Activated CD4-positive, alpha-beta memory T cell treated with anti-CD3 and anti-CD28 coated beads, Interleukin-2, amount 10 ng/mL, durations not matched to agents 7 days and 5 days (primary cell): ENCODE data around the gene KLHL4. TPM values are rescaled to one million over a fixed set of nuclear protein-coding genes. Genes with fewer than 3 reads are reported as not detected.
"Not testable (repeated sequence)": the region's sequence is repeated elsewhere in the genome, so short reads cannot be mapped to it uniquely, and the experiment has no call there.

Source experiments
- CTCF ChIA-PET: fragments of 350-600 bp; sonication (Branson Sonifier 250); formaldehyde crosslinking; loops from one replicate; lab custom pipeline; 2021; ENCODE audit warnings: antibody characterized with exemption, inconsistent platforms; lab: Charles Lee
- POLR2A ChIA-PET: fragments of 350-600 bp; sonication (Branson Sonifier 250); formaldehyde crosslinking; loops from one replicate; lab custom pipeline; 2021; ENCODE audit warnings: antibody characterized with exemption; lab: Charles Lee
- DNase-seq: peaks from one replicate; pipeline ENCODE4 v3.0.0-alpha.2; 2020
- H3K27ac Mint-ChIP-seq: one replicate; pipeline ENCODE4 v1.8.0; 2021; ENCODE audit warnings: mild to moderate bottlenecking, mixed read lengths
- H3K27me3 Mint-ChIP-seq: one replicate; pipeline ENCODE4 v1.8.0; 2021; ENCODE audit warnings: mixed read lengths
- H3K36me3 Mint-ChIP-seq: one replicate; pipeline ENCODE4 v1.8.0; 2021; ENCODE audit warnings: low read depth, mixed read lengths
- H3K4me1 Mint-ChIP-seq: one replicate; pipeline ENCODE4 v1.8.0; 2021; ENCODE audit warnings: mixed read lengths
- H3K4me3 Mint-ChIP-seq: one replicate; pipeline ENCODE4 v1.8.0; 2021; ENCODE audit warnings: mild to moderate bottlenecking, mixed read lengths
- H3K9me3 Mint-ChIP-seq: one replicate; pipeline ENCODE4 v1.8.0; 2021; ENCODE audit warnings: mixed read lengths
- total RNA-seq, 2 experiments: library from RNA; stranded (reverse); gene quantifications; one replicate each; pipeline ENCODE4 v1.2.3, GENCODE V29; 2021

The KLHL4 gene
- total RNA-seq, 2 experiments from 2014 or later: 0.05 to 0.08 TPM

DNA sequence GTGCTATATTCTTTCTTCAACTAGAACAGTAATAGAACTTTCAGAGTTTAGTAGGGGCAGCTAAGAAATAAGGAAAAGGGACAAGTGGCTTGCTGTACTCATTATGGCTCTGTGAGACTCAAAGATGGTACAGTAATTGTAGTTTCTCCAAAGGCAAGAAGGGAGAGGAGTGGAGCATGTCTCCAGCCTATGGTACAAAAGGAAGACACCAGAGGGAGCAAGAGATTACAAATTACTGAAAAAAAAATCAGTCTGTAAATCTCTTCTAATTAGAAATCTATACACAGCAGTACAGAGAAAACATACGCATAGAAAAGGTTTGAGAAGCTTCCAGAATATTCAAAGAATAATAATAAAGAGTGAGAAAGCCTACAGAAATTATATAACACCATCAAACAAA lies 61.4 kb downstream of the KLHL4 start:
- Mint-ChIP-seq H3K9me3 (no peaks in the 10 kb centered on the region), H3K27me3 (no peaks in the 10 kb centered on the region), H3K4me3 (no peak overlapping the region), H3K36me3 (no peaks in the 10 kb centered on the region), H3K27ac (no peak overlapping the region), H3K4me1 (no peaks in the 10 kb centered on the region)
- no peak for DNase-seq
- POLR2A ChIA-PET: no interaction called here
- CTCF ChIA-PET: no interaction called here

DNA sequence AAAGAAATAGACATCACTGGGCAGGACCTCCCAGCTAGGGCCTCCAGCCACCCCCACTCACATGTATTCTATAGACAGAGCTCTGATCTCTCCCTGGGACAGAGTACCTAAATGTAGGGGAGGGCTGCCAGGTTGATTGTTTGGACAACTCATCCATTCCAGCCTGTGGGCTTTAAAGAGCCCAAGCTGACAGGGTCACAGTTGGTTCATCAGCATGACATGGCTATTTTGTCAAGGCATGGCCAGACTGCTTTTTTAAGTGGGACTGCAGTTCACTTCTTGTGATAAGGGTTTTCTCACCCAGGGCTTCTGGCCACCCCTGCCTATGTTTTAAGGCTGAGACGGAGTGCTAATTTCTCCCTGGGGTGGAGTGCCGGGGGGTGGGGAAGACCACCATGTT lies 63.3 kb downstream of the KLHL4 start:
- Mint-ChIP-seq H3K4me1 (no peaks in the 10 kb centered on the region), H3K27ac (no peak overlapping the region), H3K9me3 (no peaks in the 10 kb centered on the region), H3K36me3 (no peaks in the 10 kb centered on the region), H3K27me3 (no peaks in the 10 kb centered on the region), H3K4me3 (no peak overlapping the region)
- ChIA-PET CTCF (no interaction called here), POLR2A (no interaction called here)
- DNase-seq: no peak

DNA sequence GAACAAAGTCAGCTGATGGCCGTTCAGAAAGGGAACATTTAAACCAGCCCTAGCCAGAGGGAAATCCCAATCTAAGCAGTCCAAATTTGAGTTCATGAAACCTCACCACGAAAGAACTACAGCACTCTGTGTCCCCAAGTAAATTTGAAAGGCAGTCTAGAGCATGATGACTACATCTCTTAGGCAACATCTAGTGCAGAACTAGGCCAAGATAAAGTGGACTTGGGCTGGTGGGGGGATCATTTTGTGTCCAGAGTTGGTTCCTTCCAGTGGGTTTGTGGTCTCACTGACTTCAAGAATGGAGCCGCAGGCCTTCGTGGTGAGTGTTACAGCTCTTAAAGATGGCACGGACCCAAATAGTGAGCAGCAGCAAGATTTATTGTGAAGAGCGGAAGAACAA lies 64.9 kb downstream of the KLHL4 start:
- no peaks in the 10 kb centered on the region for H3K9me3 Mint-ChIP-seq
- H3K4me3 Mint-ChIP-seq: no peak overlapping the region
- CTCF ChIA-PET: no interaction called here
- no peaks in the 10 kb centered on the region for H3K36me3 Mint-ChIP-seq
- H3K27ac Mint-ChIP-seq: no peak overlapping the region
- DNase-seq: no peak
- H3K4me1 Mint-ChIP-seq: no peaks in the 10 kb centered on the region
- POLR2A ChIA-PET: no interaction called here
- no peaks in the 10 kb centered on the region for H3K27me3 Mint-ChIP-seq

DNA sequence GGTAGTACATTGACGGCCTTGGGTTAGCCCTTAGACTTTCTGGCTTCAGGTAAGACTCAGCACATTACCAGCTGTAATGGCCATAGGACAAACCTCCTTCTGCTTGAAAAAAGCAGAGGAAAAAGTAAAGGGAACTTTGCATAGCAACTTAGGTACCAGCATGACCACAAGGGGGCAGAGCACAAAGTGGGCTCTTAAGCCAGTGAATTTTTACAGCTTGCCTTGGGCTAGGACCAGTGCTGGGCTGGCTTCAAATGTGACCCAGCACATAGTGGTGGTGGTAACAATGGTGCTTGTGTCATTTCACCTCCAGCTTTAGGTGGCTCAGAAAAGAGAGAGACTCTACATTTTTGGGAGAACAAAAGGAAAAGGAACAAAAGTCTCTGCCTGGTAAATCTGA lies 66.1 kb downstream of the KLHL4 start:
- no peak overlapping the region for H3K27ac Mint-ChIP-seq
- H3K4me3 Mint-ChIP-seq: no peak overlapping the region
- no peak for DNase-seq
- POLR2A ChIA-PET: no interaction called here
- H3K4me1 Mint-ChIP-seq: no peaks in the 10 kb centered on the region
- H3K36me3 Mint-ChIP-seq: no peaks in the 10 kb centered on the region
- no peaks in the 10 kb centered on the region for H3K27me3 Mint-ChIP-seq
- no peaks in the 10 kb centered on the region for H3K9me3 Mint-ChIP-seq
- CTCF ChIA-PET: no interaction called here

DNA sequence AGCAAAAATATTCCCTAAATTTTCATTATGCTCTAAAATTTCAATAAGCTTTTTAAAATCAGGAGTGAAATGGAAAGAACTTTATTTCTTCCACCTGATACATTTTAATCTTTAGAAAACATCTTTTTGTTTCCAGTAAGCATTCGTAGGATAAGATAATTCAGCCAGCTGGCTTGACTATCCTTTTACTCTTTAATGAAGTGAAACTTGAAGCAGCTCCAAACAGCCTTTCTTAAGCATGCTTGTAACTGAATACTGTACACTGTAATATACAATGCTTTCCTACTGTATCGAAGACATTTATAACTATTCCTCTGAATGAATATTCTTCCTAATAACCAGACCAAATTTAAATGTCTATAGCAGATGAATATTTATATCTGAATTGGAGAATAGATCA lies 98.8 kb downstream of the KLHL4 start:
- H3K9me3 Mint-ChIP-seq: no peaks in the 10 kb centered on the region
- H3K4me3 Mint-ChIP-seq: no peak overlapping the region
- H3K27ac Mint-ChIP-seq: no peak overlapping the region
- ChIA-PET POLR2A (no interaction called here), CTCF (no interaction called here)
- no peaks in the 10 kb centered on the region for H3K4me1 Mint-ChIP-seq
- DNase-seq: no peak
- no peaks in the 10 kb centered on the region for H3K27me3 Mint-ChIP-seq
- no peaks in the 10 kb centered on the region for H3K36me3 Mint-ChIP-seq

DNA sequence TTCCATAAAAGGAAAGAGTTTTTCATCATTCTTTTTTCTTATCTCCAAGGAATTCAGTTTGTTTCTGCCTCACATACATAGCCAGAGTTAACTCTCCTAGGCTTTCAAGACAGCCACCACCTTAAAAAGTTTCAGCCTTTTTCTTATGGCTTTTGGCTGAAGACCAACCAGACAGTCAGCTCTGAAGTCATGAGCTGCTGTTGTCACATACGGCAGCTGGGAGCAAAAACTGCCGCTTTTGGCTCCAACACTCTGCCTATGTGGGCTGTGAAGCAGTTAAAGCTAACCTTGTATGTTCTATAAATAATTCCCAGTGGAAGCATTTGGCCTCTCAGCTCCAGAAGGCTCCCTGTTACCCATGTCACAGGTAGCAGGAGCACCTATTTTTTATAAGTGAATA lies 104.1 kb downstream of the KLHL4 start:
- no peak overlapping the region for H3K27ac Mint-ChIP-seq
- no peaks in the 10 kb centered on the region for H3K27me3 Mint-ChIP-seq
- no peaks in the 10 kb centered on the region for H3K36me3 Mint-ChIP-seq
- ChIA-PET POLR2A (no interaction called here), CTCF (no interaction called here)
- no peaks in the 10 kb centered on the region for H3K9me3 Mint-ChIP-seq
- no peak overlapping the region for H3K4me3 Mint-ChIP-seq
- no peak for DNase-seq
- no peaks in the 10 kb centered on the region for H3K4me1 Mint-ChIP-seq

DNA sequence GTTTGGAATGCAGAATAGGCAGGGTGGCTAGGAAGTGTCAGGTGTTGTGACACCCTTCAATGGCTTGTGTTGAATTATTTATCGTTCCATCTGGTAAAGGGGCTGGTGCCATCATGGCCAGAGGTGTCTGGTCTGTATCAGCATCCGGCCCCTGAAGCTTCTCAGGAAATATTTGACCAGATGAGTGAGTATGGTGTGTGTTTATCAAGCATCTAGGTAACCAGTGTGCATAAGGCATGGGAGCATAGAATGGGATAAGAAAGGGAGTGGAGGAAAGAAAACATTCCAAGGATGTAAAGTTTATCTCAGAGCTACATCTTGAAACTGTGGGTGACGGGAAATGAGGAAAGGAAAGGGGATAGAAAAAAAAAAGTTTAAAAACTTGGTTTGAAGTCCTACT lies 109.4 kb downstream of the KLHL4 start:
- ChIA-PET CTCF (no interaction called here), POLR2A (no interaction called here)
- H3K27me3 Mint-ChIP-seq: no peaks in the 10 kb centered on the region
- no peak overlapping the region for H3K27ac Mint-ChIP-seq
- H3K4me3 Mint-ChIP-seq: no peak overlapping the region
- H3K4me1 Mint-ChIP-seq: no peaks in the 10 kb centered on the region
- DNase-seq: no peak
- H3K36me3 Mint-ChIP-seq: no peaks in the 10 kb centered on the region
- H3K9me3 Mint-ChIP-seq: no peaks in the 10 kb centered on the region

DNA sequence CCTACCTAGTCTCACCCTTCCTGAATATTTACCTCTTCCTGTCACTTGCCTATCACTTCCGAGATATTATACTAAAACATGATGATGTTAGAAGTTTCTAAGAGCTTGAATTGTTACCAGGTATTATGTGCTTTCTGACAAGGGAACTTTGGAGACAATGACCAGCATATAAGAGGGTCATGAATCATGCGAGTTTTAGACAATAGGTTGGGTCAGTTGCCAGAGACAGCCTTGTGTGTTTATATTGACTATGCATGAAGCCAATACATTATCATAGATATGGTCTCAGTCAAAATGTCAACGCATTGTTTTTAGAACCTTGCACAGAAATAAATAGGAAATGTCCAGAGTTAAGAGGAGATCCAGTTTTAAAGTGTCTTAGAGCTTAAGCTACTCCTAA lies 116.8 kb downstream of the KLHL4 start:
- Mint-ChIP-seq H3K27ac (no peak overlapping the region), H3K9me3 (no peaks in the 10 kb centered on the region), H3K4me1 (no peaks in the 10 kb centered on the region), H3K27me3 (no peaks in the 10 kb centered on the region), H3K4me3 (no peak overlapping the region), H3K36me3 (no peaks in the 10 kb centered on the region)
- DNase-seq: no peak
- POLR2A ChIA-PET: no interaction called here
- CTCF ChIA-PET: no interaction called here

DNA sequence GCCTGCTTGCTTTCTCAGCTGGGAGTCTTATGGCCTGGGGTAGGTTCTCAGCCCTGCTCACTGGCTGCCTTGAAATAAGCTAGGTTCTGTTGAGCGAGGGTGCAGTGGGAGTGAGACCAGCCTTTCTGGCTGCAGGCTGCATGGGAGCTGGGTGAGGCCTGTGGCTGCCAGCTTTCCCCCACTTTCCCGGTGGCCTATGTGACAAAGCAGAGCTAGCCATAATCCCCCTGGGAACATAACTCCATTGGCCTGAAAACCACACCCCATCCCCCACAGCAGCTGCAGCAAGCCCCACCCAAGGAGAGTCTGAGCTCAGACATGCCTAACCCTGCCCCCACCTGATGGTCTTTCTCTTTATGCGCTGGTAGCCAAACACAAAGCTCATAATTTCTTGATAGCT lies 118.9 kb downstream of the KLHL4 start:
- DNase-seq: no peak
- Mint-ChIP-seq H3K4me3 (no peak overlapping the region), H3K36me3 (no peaks in the 10 kb centered on the region), H3K27me3 (no peaks in the 10 kb centered on the region), H3K27ac (no peak overlapping the region), H3K9me3 (peaks cover 2% of the 10 kb centered on the region), H3K4me1 (no peaks in the 10 kb centered on the region)
- ChIA-PET POLR2A (no interaction called here), CTCF (no interaction called here)

DNA sequence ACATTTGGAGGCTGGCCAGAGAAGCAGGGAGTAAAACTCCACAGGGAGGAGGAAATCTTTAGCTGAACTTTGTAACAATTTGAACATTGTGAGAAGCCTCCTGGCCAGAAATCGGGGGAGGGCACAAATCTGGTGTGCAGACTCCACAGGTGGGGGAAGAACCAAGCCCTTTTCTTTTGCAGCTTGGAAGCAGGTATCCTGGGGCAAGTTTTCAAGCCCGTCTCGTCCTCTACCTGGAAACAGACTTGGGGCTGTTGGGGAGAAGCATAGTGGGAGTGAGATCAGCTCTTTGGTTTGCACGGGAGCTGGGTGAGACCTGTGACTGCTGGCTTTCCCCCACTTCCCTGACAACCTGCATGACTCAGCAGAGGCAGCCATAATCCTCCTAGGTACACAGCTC lies 123.8 kb downstream of the KLHL4 start:
- H3K4me1 Mint-ChIP-seq, H3K27ac Mint-ChIP-seq, POLR2A ChIA-PET, DNase-seq, H3K27me3 Mint-ChIP-seq, H3K4me3 Mint-ChIP-seq, CTCF ChIA-PET, H3K9me3 Mint-ChIP-seq, H3K36me3 Mint-ChIP-seq: not testable (repeated sequence)

DNA sequence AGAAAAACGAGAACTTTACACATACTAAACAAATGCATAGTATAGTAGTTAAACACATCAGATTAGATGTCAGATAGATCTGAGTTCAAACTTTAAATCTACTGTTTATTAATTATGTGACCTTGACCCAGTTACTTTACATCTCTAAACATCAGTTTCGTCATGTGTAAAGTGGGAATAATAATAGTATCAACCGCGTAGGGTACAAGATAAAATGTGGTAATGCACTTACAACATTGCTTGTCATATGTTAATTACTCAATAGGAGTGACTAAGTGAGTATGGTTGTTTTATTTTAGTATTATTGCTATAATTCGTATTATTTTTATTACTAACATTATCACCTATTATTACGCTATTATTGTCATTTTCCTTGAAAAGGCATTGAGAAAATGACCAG lies 144.2 kb downstream of the KLHL4 start:
- H3K9me3 Mint-ChIP-seq: no peaks in the 10 kb centered on the region
- POLR2A ChIA-PET: no interaction called here
- no peak for DNase-seq
- no peaks in the 10 kb centered on the region for H3K36me3 Mint-ChIP-seq
- no peak overlapping the region for H3K27ac Mint-ChIP-seq
- H3K4me1 Mint-ChIP-seq: no peaks in the 10 kb centered on the region
- CTCF ChIA-PET: no interaction called here
- H3K27me3 Mint-ChIP-seq: no peaks in the 10 kb centered on the region
- no peak overlapping the region for H3K4me3 Mint-ChIP-seq

DNA sequence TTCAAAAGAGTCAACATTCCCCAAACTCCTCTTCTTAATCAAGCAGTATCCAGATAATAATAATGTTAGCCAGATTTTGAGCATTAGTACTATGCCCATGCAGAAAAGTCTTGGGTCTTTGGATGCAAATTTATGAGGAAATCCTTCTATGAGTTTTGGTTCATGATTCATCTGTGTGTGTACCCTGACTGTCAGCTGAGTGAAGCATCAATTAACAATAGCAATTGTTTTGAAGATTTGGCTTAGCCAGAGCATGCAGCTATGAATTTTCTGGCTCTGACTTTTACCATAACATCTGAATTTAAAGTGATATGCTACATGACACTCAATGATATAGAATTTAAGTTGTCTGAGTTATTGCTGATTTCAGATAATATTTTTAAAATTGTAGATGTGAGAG lies 145.8 kb downstream of the KLHL4 start:
- POLR2A ChIA-PET: no interaction called here

DNA sequence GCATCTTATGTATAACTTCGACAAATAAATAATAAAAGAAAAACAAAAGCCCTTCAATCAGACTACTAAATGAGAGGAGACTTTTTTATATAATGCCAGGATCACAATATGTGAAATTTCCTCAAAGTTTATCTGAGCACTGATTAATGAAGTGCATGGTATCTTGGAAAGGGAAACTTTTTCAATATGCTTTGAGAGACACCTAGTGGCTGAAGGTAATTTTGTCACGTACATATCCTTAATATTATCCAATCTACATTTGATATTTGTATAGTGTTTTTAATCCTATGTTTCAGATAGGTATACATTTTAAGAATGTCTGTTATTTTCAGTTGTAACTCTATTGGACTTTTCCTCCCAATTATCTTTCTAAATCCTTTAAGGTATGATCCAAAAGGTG lies 146.8 kb downstream of the KLHL4 start:
- Mint-ChIP-seq H3K36me3 (no peaks in the 10 kb centered on the region), H3K4me3 (no peak overlapping the region), H3K27ac (no peak overlapping the region), H3K4me1 (no peaks in the 10 kb centered on the region), H3K27me3 (no peaks in the 10 kb centered on the region), H3K9me3 (no peaks in the 10 kb centered on the region)
- CTCF ChIA-PET: no interaction called here
- DNase-seq: no peak
- POLR2A ChIA-PET: no interaction called here

More for the DNA sequence above, 145.8 kb downstream of the KLHL4 start:
- Mint-ChIP-seq H3K27me3 (no peaks in the 10 kb centered on the region), H3K4me3 (no peak overlapping the region), H3K27ac (no peak overlapping the region), H3K36me3 (no peaks in the 10 kb centered on the region), H3K9me3 (no peaks in the 10 kb centered on the region), H3K4me1 (no peaks in the 10 kb centered on the region)
- DNase-seq: no peak
- CTCF ChIA-PET: no interaction called here

DNA sequence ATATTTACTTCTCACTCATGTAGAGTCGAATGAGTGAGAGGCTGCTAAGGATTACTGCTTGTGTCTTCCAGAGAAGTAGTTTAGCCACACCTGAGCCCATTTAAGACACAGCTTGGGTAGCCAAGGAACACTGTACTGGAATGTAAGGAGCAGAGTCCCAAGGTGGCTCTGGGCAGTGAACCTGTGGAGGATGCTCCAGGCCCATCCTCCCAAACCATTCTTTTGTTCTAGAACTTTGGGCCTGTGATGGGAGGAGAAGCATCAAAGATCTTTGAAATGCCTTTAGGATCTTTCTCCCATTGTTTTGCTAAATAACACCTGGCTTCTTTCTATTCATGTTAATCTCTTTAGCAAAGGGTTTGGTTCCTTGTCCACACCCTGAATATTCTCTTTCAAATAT lies 162.2 kb downstream of the KLHL4 start:
- Mint-ChIP-seq H3K9me3 (no peaks in the 10 kb centered on the region), H3K27ac (no peak overlapping the region), H3K4me1 (no peaks in the 10 kb centered on the region), H3K27me3 (no peaks in the 10 kb centered on the region), H3K36me3 (no peaks in the 10 kb centered on the region), H3K4me3 (no peak overlapping the region)
- DNase-seq: no peak
- ChIA-PET POLR2A (no interaction called here), CTCF (no interaction called here)

DNA sequence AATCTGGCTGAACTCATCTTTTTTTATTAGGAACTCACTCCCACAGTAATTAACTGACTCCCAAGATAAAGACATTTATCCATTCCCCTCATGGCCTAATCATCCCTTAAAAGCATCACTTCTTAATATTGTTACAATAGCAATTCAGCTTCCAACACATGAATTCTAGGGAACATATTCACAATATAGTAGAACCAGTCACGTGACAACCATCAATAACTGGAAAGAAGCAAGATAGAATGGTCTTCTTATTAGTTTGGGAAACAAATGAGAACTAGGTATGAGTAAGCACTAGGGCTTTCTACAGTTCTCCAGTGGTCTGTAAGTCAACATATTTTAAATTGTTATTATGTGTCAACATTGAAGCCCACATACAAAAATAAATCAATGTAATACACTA lies 170.1 kb downstream of the KLHL4 start:
- no peak overlapping the region for H3K4me3 Mint-ChIP-seq
- CTCF ChIA-PET: no interaction called here
- H3K9me3 Mint-ChIP-seq: no peaks in the 10 kb centered on the region
- no peaks in the 10 kb centered on the region for H3K27me3 Mint-ChIP-seq
- H3K36me3 Mint-ChIP-seq: no peaks in the 10 kb centered on the region
- no peak overlapping the region for H3K27ac Mint-ChIP-seq
- POLR2A ChIA-PET: no interaction called here
- DNase-seq: no peak
- no peaks in the 10 kb centered on the region for H3K4me1 Mint-ChIP-seq
